Activated CD8-positive, alpha-beta T cell treated with anti-CD3 and anti-CD28 coated beads for 36 hours (primary cell): ENCODE measurements around the gene RIOK2. TPM values are rescaled to one million over a fixed set of nuclear protein-coding genes. Genes with fewer than 3 reads are reported as not detected.

ENCODE experiments used
- ATAC-seq: fragments of 200-7000 bp; cut with Tn5 transposase; one replicate; pipeline ENCODE4 v1.10.0; 2021; ENCODE audit warnings: mild to moderate bottlenecking, moderate library complexity
- CTCF ChIA-PET: fragments of 350-600 bp; sonication (Branson Sonifier 250); formaldehyde crosslinking; loops from one replicate; lab custom pipeline; 2021; ENCODE audit warnings: antibody characterized with exemption; lab: Charles Lee
- POLR2A ChIA-PET: fragments of 350-600 bp; sonication (Branson Sonifier 250); formaldehyde crosslinking; loops from one replicate; lab custom pipeline; 2021; ENCODE audit warnings: antibody characterized with exemption; lab: Charles Lee
- DNase-seq: peaks from one replicate; pipeline ENCODE4 v3.0.0-alpha.2; 2020
- H3K27ac Mint-ChIP-seq: one replicate; pipeline ENCODE4 v1.8.0; 2021; ENCODE audit warnings: mild to moderate bottlenecking, mixed read lengths
- H3K27me3 Mint-ChIP-seq: one replicate; pipeline ENCODE4 v1.8.0; 2021; ENCODE audit warnings: mixed read lengths
- H3K36me3 Mint-ChIP-seq: one replicate; pipeline ENCODE4 v1.8.0; 2021; ENCODE audit warnings: low read depth, mixed read lengths
- H3K4me1 Mint-ChIP-seq: one replicate; pipeline ENCODE4 v1.8.0; 2021; ENCODE audit warnings: low read depth, mixed read lengths
- H3K4me3 Mint-ChIP-seq: one replicate; pipeline ENCODE4 v1.8.0; 2021; ENCODE audit warnings: mild to moderate bottlenecking, moderate library complexity, mixed read lengths
- H3K9me3 Mint-ChIP-seq: one replicate; pipeline ENCODE4 v1.8.0; 2021; ENCODE audit warnings: mixed read lengths
- CTCF ChIP-seq: fragments of 200-600 bp; IDR thresholded peaks from one replicate; pipeline ENCODE4 v1.8.0; 2022; ENCODE audit warnings: antibody characterized with exemption, mild to moderate bottlenecking
- intact Hi-C: fragments of 100-400 bp; cut with micrococcal nuclease; formaldehyde crosslinking; loops from one replicate; pipeline ENCODE4 v1.10.0; 2022
- total RNA-seq, 2 experiments: library from RNA; stranded (reverse); gene quantifications; one replicate each; pipeline ENCODE4 v1.2.3, GENCODE V29; 2021

RIOK2 gene
- total RNA-seq, 2 experiments from 2014 or later, result 31.7 to 33.1 TPM

GRCh38 chr5:97134634-97135033 is 48.4 kb downstream of the RIOK2 start:
- no peak for TF ChIP-seq CTCF
- no peak overlapping the region for H3K4me3 Mint-ChIP-seq
- POLR2A ChIA-PET, result no interaction called here
- H3K27me3 Mint-ChIP-seq, result peaks cover 4% of the 10 kb centered on the region
- no peak overlapping the region for H3K27ac Mint-ChIP-seq
- peaks cover 4% of the 10 kb centered on the region for H3K4me1 Mint-ChIP-seq
- ATAC-seq (no peak), DNase-seq (no peak)
- no peaks in the 10 kb centered on the region for H3K36me3 Mint-ChIP-seq
- intact Hi-C loops, result no loop called here
- H3K9me3 Mint-ChIP-seq, result no peaks in the 10 kb centered on the region
- CTCF ChIA-PET, result no interaction called here

- ChIA-PET CTCF (interaction anchor here (1.6 kb wide), 1 partner anchor 10 kb away, joined by 7 read pairs; the partner anchor contains the start of gene LIX1), POLR2A (no interaction called here)
- H3K9me3 Mint-ChIP-seq, result no peaks in the 10 kb centered on the region
- intact Hi-C loops, result no loop called here
- no peak overlapping the region for H3K27ac Mint-ChIP-seq
- no peak overlapping the region for H3K4me3 Mint-ChIP-seq
- peaks cover 4% of the 10 kb centered on the region for H3K4me1 Mint-ChIP-seq
- ATAC-seq, result no peak
- H3K36me3 Mint-ChIP-seq, result no peaks in the 10 kb centered on the region
- no peak for DNase-seq
- TF ChIP-seq CTCF, result no peak
- H3K27me3 Mint-ChIP-seq, result peaks cover 4% of the 10 kb centered on the region
Measured at GRCh38 chr5:97133101-97133500, 49.9 kb downstream of the RIOK2 start.

GRCh38 chr5:97131921-97132320 is 51.1 kb downstream of the RIOK2 start:
- CTCF ChIA-PET, result no interaction called here
- no peak for TF ChIP-seq CTCF
- intact Hi-C loops, result no loop called here
- Mint-ChIP-seq H3K4me1 (peaks cover 4% of the 10 kb centered on the region), H3K27me3 (peaks cover 4% of the 10 kb centered on the region), H3K36me3 (no peaks in the 10 kb centered on the region), H3K4me3 (no peak overlapping the region), H3K9me3 (no peaks in the 10 kb centered on the region), H3K27ac (no peak overlapping the region)
- ATAC-seq (no peak), DNase-seq (no peak)
- POLR2A ChIA-PET, result no interaction called here

GRCh38 chr5:97131139-97131710 is 51.8 kb downstream of the RIOK2 start:
- DNase-seq (no peak), ATAC-seq (no peak)
- Mint-ChIP-seq H3K27ac (no peak overlapping the region), H3K9me3 (no peaks in the 10 kb centered on the region), H3K27me3 (peaks cover 5% of the 10 kb centered on the region), H3K36me3 (no peaks in the 10 kb centered on the region), H3K4me3 (no peak overlapping the region), H3K4me1 (peaks cover 4% of the 10 kb centered on the region)
- ChIA-PET POLR2A (no interaction called here), CTCF (interaction anchor here (1.2 to 1.3 kb wide), 2 partner anchors 20 to 263 kb away, joined by 3 to 4 read pairs; no protein-coding TSS in a partner anchor)
- TF ChIP-seq CTCF, result no peak
- intact Hi-C loops, result no loop called here

- H3K4me1 Mint-ChIP-seq, result no peaks in the 10 kb centered on the region
- CTCF ChIA-PET, result interaction anchor here (1.0 to 2.4 kb wide), 5 partner anchors 14 to 375 kb away, joined by 3 to 11 read pairs (median 6); partner anchors contain the start of gene LIX1
- no peaks in the 10 kb centered on the region for H3K9me3 Mint-ChIP-seq
- intact Hi-C loops, result no loop called here
- POLR2A ChIA-PET, result no interaction called here
- no peak for ATAC-seq
- no peak for DNase-seq
- H3K27ac Mint-ChIP-seq, result no peak overlapping the region
- peaks cover 6% of the 10 kb centered on the region for H3K27me3 Mint-ChIP-seq
- no peak for TF ChIP-seq CTCF
- H3K4me3 Mint-ChIP-seq, result no peak overlapping the region
- H3K36me3 Mint-ChIP-seq, result no peaks in the 10 kb centered on the region
Measured at GRCh38 chr5:97127727-97128126, 55.3 kb downstream of the RIOK2 start.
